Measurements from ENCODE around the gene DNAJB6.
"Not testable (repeated sequence)": the region's sequence is repeated elsewhere in the genome, so short reads cannot be mapped to it uniquely, and the experiment has no call there.

Gene DNAJB6

DNA sequence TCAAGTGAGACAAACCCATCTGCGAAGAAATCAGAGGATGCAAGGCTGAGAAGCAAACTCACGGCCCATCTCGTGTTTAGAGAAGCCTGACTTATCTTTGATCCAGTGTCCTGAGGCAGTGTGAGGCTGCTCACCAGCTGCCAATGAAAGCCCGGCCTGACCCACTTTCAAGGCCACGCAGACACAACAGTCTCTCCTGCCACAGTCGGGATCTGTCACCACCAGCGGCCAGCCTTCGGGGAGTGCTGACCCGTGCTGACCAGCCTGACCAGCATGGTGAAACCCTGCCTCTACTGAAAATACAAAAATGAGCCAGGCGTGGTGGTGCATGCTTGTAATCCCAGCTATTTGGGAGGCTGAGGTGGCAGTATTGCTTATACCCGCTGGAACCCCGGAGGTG is 7.4 kb upstream of the DNAJB6 start:
- no peak for DNase-seq

- DNase-seq, result not testable (repeated sequence)
Measured at GRCh38 chr7:157330567-157330966, 6.2 kb upstream of the DNAJB6 start.

- DNase-seq, result not testable (repeated sequence)
Measured at GRCh38 chr7:157331049-157331448, 5.8 kb upstream of the DNAJB6 start.

- DNase-seq, result no peak
Measured at GRCh38 chr7:157335236-157335635, 1.6 kb upstream of the DNAJB6 start.

DNA sequence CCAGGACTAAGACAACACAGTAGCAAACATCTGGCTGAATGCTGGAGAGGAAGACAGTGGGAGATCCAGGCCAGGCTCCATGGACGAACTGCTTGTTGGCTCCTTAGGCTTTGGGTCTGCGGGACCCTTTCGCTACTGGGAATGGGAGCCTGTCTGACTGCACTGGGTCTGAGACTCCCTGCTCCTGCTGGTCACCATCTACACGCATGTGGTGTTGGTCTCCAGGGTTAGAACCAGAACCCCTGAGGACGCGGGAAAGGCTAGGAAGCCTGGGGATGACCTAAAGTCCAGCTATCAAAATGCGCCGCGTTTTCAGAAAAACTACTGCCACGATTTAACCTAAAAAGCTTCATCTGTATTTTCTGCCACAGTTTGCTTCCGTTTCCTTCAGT is 817 bp upstream of the DNAJB6 start:
- no peak for DNase-seq

DNA sequence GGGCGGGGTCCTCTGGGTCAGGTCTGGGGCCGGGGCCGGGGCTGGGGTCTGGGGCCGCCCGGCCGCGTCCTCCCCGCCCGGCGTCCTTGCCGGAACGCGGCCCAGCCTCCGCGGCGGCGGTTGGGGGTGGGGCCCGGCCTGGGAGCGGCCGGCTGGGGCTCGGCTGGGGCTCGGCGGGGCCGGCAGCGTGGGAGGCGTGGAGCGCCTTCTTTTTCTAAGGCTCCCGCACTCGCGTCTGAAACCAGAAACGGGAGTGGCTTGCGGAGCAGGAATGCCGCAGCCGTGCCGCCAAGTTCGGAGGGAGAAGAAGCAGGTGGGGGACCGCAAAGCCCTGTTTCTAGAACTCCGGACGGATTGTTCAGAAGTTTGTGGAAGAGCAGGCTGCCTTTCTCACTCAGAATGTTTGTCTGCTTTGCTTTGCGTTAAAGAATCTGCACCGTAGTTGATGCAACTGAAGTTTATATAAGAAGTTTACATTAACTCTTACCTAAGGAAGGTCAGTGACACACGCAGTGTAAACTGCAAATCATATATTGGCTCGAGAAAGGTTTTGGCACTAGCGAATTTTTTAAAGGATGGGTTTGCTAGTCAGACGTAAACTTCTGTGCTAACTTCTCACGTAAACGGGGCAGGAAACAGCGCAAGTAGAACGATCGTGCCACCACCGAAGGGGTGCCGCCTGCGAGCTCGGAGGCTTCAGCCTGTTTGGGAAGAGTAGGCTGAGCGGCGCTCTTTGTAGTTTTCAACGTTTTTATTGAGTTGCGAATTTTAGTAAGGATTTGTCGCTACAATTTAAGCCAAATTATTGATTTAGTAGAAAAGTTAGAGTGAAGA is 729 bp downstream of the DNAJB6 start:
- no peak for DNase-seq

- peak; percentile 8 for DNase-seq
Measured at GRCh38 chr7:157339777-157340677, 3.2 kb downstream of the DNAJB6 start.

DNA sequence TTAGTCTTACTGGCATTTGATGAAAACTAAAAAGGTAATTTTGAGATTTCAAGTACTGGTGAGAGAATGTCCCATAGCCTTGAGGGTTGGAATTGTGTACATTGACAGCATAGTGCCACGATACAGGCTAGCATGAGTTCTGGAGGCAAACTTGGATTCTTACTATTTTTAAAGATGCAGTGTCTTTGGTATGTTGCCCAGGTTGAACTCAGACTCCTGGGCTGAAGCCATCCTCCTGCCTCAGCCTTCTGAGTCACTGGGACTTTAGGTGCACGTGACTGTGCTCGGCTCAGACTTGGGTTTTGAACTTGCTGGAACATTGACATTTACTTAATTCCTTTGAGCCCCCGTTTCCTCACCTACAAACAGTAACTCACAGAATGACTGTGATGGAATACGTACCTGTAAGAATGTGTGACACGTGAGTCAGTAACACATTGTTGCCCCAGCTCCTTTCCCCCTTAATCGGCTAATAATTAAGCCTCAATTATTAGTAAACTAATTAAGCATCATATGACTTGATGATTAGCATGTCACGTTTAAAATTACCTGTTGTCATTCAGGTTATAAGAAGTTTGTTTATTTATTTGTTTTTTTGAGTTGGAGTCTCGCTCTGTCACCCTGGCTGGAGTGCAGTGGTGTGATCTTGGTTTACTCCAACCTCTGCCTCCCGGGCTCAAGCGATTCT is 10.6 kb downstream of the DNAJB6 start:
- DNase-seq, result no peak

GRCh38 chr7:157348548-157348947 is 11.7 kb downstream of the DNAJB6 start:
- DNase-seq, result no peak

DNA sequence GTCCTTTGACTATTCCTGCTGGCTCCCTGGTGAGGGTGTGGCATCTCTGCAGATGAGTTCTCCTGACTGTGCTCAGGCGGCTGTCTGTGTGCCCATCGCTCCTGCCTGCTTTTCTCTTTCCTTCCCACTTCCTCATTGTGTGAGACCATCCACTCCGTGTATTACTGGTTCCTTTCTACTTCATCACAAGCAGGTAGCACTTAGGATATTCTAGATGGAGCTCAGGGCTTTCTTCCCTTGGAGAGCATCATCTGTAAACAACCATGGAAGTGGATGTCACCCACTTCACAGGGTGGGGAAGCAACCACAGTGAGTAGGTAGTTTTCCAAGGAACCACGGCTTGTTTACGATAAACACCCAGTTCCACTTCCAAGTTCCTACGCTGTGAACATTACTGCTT is 15.7 kb downstream of the DNAJB6 start:
- no peak for DNase-seq

- no peak for DNase-seq
Measured at GRCh38 chr7:157355784-157356511, 19.1 kb downstream of the DNAJB6 start.

- DNase-seq, result no peak
Measured at GRCh38 chr7:157357129-157358040, 20.6 kb downstream of the DNAJB6 start.

DNA sequence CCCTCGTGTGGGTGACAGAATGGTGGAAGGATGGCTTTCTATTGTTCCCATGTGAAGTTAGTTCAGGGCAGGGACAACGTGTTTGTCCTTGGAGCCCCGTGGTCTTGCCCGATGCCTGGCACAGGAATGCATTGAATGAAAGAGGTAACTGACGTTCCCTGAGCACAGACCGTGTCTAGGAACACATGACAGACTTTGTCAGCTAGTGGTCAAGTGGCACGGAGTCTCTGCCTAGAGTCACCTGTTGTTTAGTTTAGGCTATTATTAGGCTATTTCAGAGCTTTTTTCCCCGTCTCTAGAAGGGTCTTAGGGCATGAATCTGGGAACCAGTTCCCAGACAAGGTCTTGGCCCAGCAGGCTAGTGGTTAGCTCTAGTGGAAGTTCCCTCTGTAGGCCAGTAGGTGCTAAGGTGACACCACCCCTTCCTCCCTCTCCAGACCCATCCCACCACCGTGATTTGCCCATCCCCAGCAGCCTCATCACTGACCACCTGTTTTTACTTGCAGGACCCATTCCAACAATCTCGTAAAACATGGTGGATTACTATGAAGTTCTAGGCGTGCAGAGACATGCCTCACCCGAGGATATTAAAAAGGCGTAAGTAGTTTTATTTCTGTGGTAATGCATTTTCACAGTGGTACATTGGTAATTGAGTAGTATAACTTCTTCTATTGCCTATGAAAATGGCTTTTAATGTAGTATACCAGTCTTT is 21.4 kb downstream of the DNAJB6 start:
- no peak for DNase-seq

- DNase-seq, result no peak
Measured at GRCh38 chr7:157358753-157359096, 21.9 kb downstream of the DNAJB6 start.

- no peak for DNase-seq
Measured at GRCh38 chr7:157359581-157359980, 22.8 kb downstream of the DNAJB6 start.

DNA sequence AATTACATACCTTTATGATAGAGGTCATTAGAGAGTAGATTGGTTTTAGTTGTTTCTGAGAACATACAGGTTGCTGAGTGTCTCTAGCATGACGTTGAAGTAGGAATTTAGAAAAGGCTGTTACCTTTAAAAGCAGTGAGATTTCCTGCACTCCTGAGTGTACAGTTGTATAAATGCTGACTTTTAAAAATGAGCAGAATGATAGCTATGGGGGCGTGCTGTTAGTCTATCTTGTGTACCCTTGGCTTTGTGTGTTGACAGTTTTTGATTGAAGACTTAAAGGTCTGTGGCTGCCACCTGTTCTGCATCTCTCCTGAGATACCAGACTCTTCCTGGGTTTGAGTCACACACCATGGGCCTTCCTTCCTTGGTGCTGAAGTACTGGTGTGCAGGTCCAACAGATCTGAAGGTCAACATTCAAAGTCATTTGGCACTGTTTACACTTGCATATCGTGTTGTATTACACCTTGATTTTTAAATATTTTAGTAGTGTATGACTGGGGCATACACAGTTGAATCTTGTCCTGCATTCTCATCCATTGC is 23.8 kb downstream of the DNAJB6 start:
- no peak for DNase-seq

- DNase-seq, result no peak
Measured at GRCh38 chr7:157361537-157361936, 24.7 kb downstream of the DNAJB6 start.

- DNase-seq, result no peak
Measured at GRCh38 chr7:157362729-157363128, 25.9 kb downstream of the DNAJB6 start.

DNA sequence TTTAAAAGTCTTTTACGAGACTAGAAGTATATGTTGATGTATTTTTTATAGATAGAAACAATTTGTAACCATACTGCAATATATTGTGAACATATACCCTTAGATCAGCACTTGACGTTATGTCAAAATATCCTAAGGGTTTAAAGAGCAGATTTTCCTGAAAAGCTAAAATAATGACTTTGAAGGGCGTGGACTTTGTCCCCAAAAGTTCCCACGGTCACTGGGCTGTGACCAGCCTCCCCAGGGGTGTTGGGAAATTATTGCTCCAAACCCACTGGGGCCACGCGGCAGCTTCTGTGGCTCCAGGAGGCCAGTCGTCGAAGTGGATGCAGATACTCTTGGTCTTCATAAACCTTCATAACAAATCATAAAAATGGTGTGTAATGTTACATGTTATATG is 29.9 kb downstream of the DNAJB6 start:
- DNase-seq, result no peak

DNA sequence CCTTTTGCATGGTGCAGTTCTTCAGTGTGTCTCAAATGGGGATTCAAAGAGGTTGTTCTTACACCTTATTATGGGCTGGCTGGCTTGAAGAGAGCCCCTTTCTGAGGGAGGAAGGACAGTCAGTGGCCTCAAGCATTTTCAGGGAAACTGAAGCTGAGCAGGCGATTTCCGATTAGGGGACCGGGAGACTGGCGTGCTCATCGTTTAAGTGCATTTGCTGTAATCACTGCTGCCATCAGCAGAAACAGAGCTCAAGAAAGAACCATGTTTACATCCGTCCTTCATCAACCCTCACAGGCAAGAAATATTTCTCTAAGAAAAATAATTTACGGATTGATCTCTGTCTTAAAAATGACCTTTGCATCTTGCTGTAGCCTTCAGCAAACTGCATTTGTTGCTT is 32.2 kb downstream of the DNAJB6 start:
- DNase-seq, result no peak

DNA sequence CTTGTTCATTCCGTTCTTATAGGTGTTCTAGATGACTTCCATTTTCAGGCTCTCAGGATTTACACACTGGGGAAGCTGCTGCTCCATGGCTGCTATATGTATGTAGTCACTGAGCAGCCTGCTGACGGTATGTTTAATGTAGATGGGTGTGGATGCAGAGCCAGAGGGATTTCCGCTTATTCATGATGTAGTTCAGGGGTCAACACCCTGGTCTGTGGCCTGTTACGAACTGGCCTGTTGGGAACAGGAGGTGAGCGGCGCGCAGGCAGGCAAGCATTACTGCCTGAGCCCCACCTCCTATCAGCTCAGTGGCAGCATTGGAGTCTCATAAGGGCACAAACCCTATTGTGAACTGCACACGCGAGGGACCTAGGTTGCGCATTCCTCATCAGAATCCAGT is 33.9 kb downstream of the DNAJB6 start:
- DNase-seq, result no peak
